ENCODE measurements around the gene S100PBP. TPM values are rescaled to one million over a fixed set of nuclear protein-coding genes. Genes with fewer than 3 reads are reported as not detected.

The S100PBP gene
- total RNA-seq, 2 donors from 2014 or later = 44.3 to 46.1 TPM

GRCh38 chr1:32897082-32898049 lies 79.9 kb downstream of the S100PBP start:
- Histone ChIP-seq H3K9me3 (no peaks in the 10 kb centered on the region), H3K36me3 (no peaks in the 10 kb centered on the region), H3K27ac (no peak overlapping the region), H3K4me1 (ENCODE audit: control insufficient read depth in 1 of 2, low read depth in 2 of 2) (peaks cover 3 to 25% of the 10 kb centered on the region in 2 donors), H3K27me3 (replicated peaks; ENCODE audit: insufficient read depth) (no peaks in the 10 kb centered on the region), H3K4me3 (no peak overlapping the region)
- DNase-seq (ENCODE audit: low spot score) (no peak), ATAC-seq (ENCODE audit: insufficient number of reproducible peaks, low FRiP score, low read depth) (no peak)
- TF ChIP-seq CTCF (IDR thresholded peaks at IDR 0.05) = no peak

- no peaks in the 10 kb centered on the region for H3K36me3 ChIP-seq
- H3K27ac ChIP-seq = no peak overlapping the region
- DNase-seq (ENCODE audit: low spot score) (no peak), ATAC-seq (ENCODE audit: insufficient number of reproducible peaks, low FRiP score, low read depth) (no peak)
- H3K4me1 ChIP-seq (ENCODE audit: control insufficient read depth in 1 of 2, low read depth in 2 of 2) = peaks cover 3 to 21% of the 10 kb centered on the region in 2 donors
- H3K4me3 ChIP-seq = no peak overlapping the region
- no peaks in the 10 kb centered on the region for H3K27me3 ChIP-seq (replicated peaks; ENCODE audit: insufficient read depth)
- H3K9me3 ChIP-seq = no peaks in the 10 kb centered on the region
- no peak for TF ChIP-seq CTCF (IDR thresholded peaks at IDR 0.05)
These were observed 80.6 kb downstream of the S100PBP start for GRCh38 chr1:32898056-32898455.

GRCh38 chr1:32898958-32899357 lies 81.5 kb downstream of the S100PBP start:
- H3K4me1 ChIP-seq (ENCODE audit: control insufficient read depth in 1 of 2, low read depth in 2 of 2) = peaks cover 3 to 12% of the 10 kb centered on the region in 2 donors
- no peak for TF ChIP-seq CTCF (IDR thresholded peaks at IDR 0.05)
- no peak overlapping the region for H3K4me3 ChIP-seq
- H3K9me3 ChIP-seq = no peaks in the 10 kb centered on the region
- DNase-seq (ENCODE audit: low spot score) = no peak
- H3K36me3 ChIP-seq = no peaks in the 10 kb centered on the region
- no peaks in the 10 kb centered on the region for H3K27me3 ChIP-seq (replicated peaks; ENCODE audit: insufficient read depth)
- no peak for ATAC-seq (ENCODE audit: insufficient number of reproducible peaks, low FRiP score, low read depth)
- no peak overlapping the region for H3K27ac ChIP-seq

- no peak overlapping the region for H3K4me3 ChIP-seq
- DNase-seq (ENCODE audit: low spot score) = no peak
These were observed 82.3 kb downstream of the S100PBP start for GRCh38 chr1:32899586-32900296.

More at GRCh38 chr1:32899586-32900296, 82.3 kb downstream of the S100PBP start:
- Histone ChIP-seq H3K9me3 (no peaks in the 10 kb centered on the region), H3K36me3 (no peaks in the 10 kb centered on the region), H3K27me3 (replicated peaks; ENCODE audit: insufficient read depth) (no peaks in the 10 kb centered on the region), H3K4me1 (ENCODE audit: control insufficient read depth in 1 of 2, low read depth in 2 of 2) (peaks cover 3 to 11% of the 10 kb centered on the region in 2 donors), H3K27ac (no peak overlapping the region)
- no peak for TF ChIP-seq CTCF (IDR thresholded peaks at IDR 0.05)
- no peak for ATAC-seq (ENCODE audit: insufficient number of reproducible peaks, low FRiP score, low read depth)

Measured in thoracic aorta (tissue), 2 donors.